IPS-11a (cell line): ENCODE results near the gene BORCS8.
"Not testable (repeated sequence)": the region's sequence is repeated elsewhere in the genome, so short reads cannot be mapped to it uniquely, and the experiment has no call there.

Experiments used
- H3K4me3 ChIP-seq: one replicate; pipeline ENCODE4 v1.5.1; 2013; ENCODE audit warnings: low read depth, low read length, control low read depth

BORCS8 gene

GRCh38 chr19:19185853-19186740 lies 5.9 kb downstream of the BORCS8 start:
- H3K4me3 ChIP-seq: no peak overlapping the region

DNA sequence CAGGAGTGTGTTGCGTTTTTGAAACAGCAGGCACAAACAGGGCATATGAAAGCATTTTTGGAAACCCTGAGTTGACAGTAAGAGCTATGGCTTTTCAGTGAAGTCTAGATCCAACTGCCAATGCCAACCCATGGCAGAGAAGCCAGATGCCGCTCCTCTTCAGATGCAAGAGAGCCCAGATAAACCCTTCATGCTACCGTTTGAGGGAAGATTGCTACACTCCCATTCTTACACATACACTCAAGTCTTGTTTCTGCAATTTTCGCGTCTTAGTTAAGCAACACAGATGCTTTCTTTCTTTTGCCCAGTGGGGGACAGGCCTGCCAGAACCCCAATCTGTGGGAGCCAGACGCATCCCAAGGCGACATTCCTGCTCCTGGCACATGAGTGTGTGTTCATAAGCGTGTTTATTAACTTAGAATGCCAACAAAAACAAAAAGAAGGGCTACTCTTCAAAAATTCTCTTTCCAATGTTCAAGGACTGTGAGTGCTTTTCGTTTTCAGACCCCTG lies 10.4 kb downstream of the BORCS8 start:
- no peak overlapping the region for H3K4me3 ChIP-seq

- H3K4me3 ChIP-seq: no peak overlapping the region
Observed at GRCh38 chr19:19179548-19180441, 12.2 kb downstream of the BORCS8 start.

GRCh38 chr19:19176950-19177349 lies 15.0 kb downstream of the BORCS8 start:
- H3K4me3 ChIP-seq: no peak overlapping the region

DNA sequence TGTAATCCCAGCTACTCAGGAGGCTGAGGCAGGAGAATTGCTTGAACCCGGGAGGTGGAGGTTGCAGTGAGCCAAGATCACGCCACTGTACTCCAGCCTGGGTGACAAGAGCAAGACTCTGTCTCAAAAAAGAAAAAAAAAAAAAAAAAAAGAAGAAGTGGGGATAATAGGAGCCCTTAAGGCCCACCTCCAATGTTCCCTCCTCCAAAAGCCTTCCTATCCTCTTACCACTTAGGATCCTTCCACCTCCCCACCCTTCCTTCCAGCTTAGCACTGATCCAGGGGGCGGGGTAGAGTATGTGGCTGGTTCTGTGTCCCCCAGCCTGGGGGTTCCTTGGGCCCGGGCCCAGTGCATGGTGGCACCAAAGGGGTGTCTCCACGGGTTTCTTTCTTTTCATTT lies 18.7 kb downstream of the BORCS8 start:
- not testable (repeated sequence) for H3K4me3 ChIP-seq

- no peak overlapping the region for H3K4me3 ChIP-seq
Observed at GRCh38 chr19:19171821-19172532, 20.0 kb downstream of the BORCS8 start.

GRCh38 chr19:19170873-19171672 lies 20.9 kb downstream of the BORCS8 start:
- no peak overlapping the region for H3K4me3 ChIP-seq

- peak within 1 kb of the TSS; percentile 22 for H3K4me3 ChIP-seq
Observed at GRCh38 chr19:19170053-19170872, 21.7 kb downstream of the BORCS8 start, which contains the start of gene MEF2B. Gene MEF2B (minus strand): TSS chr19:19170263. CDS start chr19:19150735, 19,528 bp downstream.

DNA sequence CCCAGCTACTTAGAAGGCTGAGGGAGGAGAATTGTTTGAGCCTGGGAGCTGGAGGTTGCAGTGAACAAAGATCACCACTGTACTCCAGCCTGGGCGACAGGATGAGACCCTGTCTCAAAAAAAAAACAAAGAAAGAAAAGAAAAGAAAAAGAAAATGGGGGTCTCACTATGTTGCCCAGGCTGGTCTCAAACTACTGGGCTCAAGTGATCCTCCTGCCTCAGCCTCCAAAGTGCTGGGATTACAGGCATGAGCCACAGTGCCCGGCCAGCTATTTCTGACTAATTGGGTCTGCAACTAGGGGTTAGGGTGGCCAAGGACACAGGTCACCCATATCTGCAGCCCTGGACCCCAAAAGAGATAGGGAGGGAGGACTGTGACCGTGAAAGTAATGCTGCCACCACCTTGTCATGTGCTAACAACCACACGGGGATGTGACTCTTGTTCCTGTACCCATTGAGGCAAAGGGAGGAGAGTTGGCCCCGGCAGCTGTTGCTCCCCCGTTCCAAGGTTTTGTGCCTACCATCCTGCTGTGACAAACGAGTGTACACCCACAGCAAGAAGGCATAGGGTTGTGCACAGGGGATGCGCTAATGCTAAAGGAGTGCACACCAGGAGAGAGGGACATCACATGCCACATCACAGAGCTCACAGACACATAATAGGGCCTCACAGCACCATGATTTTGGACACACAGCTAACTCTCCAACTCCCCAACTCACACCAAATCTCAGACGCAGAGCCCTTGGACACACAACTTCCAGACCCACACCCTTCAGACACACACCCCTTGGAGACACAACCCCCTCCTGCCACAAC lies 22.5 kb downstream of the BORCS8 start:
- H3K4me3 ChIP-seq: peak overlapping the region; percentile 22

- no peak overlapping the region for H3K4me3 ChIP-seq
Observed at GRCh38 chr19:19167612-19168011, 24.3 kb downstream of the BORCS8 start.

DNA sequence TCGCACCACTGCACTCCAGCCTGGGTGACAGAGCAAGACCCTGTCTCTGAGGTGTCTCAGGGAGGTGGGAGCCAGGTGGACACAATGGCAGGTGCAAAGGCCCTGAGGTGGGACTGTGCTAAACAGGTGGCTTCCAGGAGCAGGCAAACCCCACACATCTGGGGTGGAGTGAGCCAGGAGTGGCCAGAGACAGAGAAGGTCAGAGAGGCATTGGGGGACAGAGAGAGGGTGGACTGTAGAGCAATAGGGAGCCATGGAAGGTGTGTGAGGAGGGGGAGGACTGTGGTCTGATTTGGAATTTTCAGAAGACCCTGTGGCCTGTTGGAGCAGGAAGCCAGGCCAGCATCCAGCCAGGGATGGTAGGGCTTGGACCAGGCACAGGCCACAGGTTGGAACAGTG lies 26.6 kb downstream of the BORCS8 start:
- H3K4me3 ChIP-seq: no peak overlapping the region

GRCh38 chr19:19162495-19162894 lies 29.5 kb downstream of the BORCS8 start:
- H3K4me3 ChIP-seq: no peak overlapping the region

DNA sequence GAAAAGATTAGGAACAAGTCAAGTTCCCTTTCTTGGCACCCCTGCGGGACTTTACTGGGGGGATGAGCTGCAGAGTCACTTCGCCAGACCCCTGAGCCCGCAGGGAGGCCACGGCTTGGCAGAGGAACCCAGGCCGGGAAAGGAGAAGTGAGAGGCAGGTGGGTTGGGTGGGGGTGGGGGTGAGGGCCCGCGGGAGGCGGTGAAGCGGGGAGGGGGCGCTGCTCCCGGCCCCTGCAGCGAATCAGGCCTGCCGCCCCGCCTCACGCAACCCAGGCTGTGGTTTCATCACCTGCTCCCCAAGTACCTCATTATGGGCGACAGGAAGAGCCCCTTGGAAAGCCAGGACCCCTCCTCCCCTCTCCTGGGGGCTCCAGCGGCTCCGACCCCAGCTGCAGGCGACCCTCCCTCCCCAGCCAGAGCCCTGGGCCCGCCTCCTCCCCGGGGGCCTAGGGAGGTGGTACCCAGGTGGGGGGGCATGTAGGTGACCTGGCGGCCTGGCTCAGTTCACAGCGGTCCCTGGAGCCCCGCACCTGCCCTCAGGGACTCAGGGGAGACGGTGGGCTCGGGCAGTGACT lies 31.4 kb downstream of the BORCS8 start:
- no peak overlapping the region for H3K4me3 ChIP-seq

- H3K4me3 ChIP-seq: no peak overlapping the region
Observed at GRCh38 chr19:19159534-19159933, 32.4 kb downstream of the BORCS8 start.

DNA sequence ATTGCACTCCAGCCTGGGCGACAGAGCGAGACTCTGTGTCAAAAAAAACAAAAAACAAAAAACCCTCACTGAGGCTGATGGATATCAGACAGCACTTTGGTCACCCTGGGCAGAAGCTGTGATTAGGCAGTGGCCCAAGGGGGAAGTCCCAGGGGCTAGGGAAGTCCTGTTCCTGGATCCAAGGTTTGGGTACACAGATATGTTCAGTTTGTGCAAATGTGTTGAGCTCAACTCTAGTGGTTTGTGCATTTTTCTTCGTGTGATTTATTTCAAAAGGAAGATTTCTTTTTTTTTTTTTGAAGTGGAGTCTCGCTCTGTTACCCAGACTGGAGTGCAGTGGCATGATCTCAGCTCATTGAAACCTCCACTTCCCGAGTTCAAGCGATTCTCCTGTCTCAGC lies 34.1 kb downstream of the BORCS8 start:
- no peak overlapping the region for H3K4me3 ChIP-seq

- no peak overlapping the region for H3K4me3 ChIP-seq
Observed at GRCh38 chr19:19155495-19156219, 36.3 kb downstream of the BORCS8 start.

- no peak overlapping the region for H3K4me3 ChIP-seq
Observed at GRCh38 chr19:19154768-19155494, 37.0 kb downstream of the BORCS8 start.
